GM12874 (cell line): ENCODE measurements around the gene TRIM28.

Experiments used
- CTCF ChIP-seq: IDR thresholded peaks from 2 replicates; pipeline ENCODE4 v1.5.1; 2011; ENCODE audit warnings: low read depth, mild to moderate bottlenecking, control low read depth, low read length, moderate library complexity; ENCODE audit not compliant: insufficient read depth

The TRIM28 gene

DNA sequence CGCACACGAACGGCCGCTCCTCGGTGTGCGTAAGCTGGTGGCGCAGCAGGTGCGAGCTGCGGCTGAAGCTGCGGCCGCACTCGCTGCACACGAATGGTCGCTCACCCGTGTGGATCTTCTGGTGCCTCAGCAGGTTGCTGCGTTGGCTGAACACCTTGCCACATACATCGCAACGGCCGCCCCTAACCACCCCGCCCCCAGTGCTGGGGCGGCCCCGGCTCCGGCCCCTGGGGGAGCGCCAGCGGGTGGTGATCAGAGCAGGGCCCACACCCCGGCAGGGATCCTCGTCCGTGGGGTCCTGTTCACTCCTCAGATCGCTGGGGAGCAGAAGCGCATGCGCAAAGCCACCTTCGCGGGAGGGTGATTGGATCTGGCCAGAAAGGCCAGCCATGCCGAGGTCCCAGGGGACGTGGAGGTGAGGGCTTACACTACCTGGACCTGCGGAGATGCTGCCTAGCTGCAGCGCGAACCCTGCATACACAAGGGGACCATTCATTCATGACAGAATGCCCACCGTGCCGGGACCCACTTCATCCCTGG is 19.2 kb downstream of the TRIM28 start:
- no peak for TF ChIP-seq CTCF

- TF ChIP-seq CTCF: no peak
Observed at GRCh38 chr19:58563823-58564222, 20.0 kb downstream of the TRIM28 start.

DNA sequence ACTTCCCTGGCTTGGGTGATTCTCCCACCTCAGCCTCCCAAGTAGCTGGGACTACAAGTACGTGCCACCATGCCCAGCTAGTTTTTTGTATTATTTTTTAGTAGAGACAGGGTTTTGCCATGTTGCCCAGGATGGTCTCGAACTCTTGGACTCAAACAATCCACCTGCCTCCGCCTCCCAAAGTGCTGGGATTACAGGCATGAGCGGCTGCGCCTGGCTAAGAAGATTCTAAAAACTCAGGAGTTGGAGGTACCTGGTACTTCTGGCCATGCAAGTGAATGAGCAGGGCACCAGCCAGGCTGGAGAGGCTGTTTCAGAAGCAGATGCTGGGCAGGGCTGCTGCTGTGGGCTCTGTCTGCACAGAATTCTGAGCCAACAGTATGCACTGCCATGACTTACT is 23.1 kb downstream of the TRIM28 start:
- no peak for TF ChIP-seq CTCF

DNA sequence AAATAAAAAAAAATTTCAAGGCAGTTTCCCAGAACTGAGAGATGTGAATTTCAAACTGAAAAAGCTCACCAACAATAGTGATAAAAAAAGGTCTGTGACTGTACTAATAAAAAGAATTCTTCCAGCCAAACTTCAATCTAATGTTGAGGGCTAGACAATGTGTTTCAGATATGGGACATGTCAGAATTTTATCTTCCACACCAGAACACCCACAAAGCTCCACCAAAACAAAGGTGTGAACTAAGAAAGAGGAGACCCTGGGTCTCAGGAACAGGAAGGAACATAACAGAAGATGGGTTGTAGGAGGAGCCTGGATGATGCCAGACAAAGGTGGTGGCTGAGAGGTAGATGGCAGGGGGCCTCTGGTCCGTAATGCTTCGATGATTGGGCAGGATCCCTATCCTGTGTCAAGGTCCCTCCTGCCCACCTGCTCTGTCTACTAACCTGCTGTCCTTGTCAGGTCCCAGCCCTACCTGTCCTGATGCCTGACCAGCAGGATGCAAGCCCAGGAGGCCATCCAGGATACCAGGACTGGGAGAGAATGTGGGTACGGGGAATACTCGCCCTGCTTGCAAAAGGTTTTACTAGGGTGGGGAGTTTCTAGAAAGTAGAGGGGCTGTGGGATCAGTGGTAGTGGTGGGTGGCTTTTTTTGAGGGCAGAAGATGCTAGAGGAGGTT is 24.7 kb downstream of the TRIM28 start:
- TF ChIP-seq CTCF: no peak

DNA sequence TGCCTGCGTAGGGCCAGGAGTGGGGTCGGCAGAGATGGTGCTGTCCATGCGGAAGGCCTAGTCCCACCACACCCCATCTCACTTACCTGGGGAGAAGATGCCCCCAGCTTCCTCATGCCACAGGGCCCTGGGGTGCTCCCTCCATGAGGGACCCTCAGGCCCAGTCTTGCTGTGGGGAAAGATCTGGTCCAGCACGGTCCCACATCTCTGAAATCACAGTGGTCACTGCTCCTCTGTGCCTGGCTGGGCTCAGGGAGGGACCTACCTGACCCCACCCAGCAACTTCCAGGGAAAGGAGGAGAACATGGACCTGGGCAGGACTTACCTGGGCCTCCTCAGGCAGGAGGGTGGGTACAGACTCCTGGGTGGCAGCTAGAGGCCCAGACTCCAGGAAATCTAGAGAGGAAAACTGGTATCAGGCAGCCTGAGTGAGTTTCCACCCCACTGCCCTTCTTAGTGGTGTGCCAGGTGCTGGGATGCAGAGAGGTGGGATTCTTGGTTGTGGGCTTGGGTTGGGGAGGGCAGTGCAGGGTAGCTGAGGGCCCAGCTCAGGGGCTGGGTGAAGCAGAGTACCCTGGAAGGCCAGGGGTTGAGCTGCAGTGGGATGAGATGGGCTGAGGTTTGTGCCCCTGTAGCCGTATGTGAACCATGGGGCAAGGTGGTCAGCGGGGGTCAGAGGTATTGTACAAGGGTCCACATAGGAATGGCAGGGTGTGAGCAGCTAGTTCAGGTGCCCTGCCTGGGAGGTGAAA is 25.5 kb downstream of the TRIM28 start:
- TF ChIP-seq CTCF: no peak

DNA sequence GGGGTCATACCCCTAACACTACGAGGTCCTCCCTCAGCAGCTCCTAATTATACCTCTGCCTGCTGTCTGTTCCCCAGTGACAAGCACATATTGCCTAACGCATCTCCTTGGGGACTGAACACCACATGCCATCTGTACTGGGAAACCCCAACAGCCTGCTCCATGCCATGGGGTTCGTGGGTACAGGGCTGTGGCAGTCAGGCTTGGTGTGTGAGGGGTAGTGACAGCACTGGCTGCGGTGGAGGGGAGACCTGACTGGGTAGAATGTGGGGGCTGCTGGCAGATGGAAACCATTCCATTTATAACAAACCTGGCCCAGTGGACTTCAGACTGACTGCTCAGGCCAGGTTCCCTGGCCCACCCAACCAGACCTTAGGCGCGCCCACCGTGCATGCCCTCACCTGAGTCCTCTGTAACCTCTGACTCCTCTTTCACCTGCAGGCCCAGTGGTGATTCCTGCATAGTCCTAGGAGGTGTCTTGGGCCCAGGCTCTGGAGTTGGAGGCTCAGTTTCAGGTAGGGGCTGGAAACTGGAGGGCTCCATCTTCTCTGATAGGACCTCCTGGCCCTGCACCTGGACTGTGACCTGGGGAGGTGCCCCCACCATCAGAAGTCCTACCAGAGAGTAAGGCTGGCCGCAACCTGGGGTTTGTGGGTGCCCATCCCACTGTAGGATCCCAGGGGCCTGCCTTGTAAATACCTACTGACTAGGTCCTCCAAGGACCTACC is 26.2 kb downstream of the TRIM28 start:
- no peak for TF ChIP-seq CTCF
